ENCODE data around the gene ANTKMT.
A peak's percentile ranks its signal among the peaks of the same experiment; 100 is the strongest.
"Not testable (repeated sequence)": the region's sequence is repeated elsewhere in the genome, so short reads cannot be mapped to it uniquely, and the experiment has no call there.

The ANTKMT gene

GRCh38 chr16:735982-736453 lies 15.1 kb downstream of the ANTKMT start:
- H3K4me3 ChIP-seq (ENCODE audit: low read depth, low read length) = no peak overlapping the region
- peak; percentile 87 for DNase-seq (ENCODE audit: low read depth)
- no peak for TF ChIP-seq CTCF (IDR thresholded peaks at IDR 0.05; ENCODE audit: insufficient read depth, low read depth, low read length, missing control alignments)

GRCh38 chr16:736936-737481 lies 16.1 kb downstream of the ANTKMT start:
- no peak for TF ChIP-seq CTCF (IDR thresholded peaks at IDR 0.05; ENCODE audit: insufficient read depth, low read depth, low read length, missing control alignments)
- H3K4me3 ChIP-seq (ENCODE audit: low read depth, low read length) = no peak overlapping the region
- DNase-seq (ENCODE audit: low read depth) = no peak

GRCh38 chr16:739560-740458 lies 18.9 kb downstream of the ANTKMT start:
- TF ChIP-seq CTCF (IDR thresholded peaks at IDR 0.05; ENCODE audit: insufficient read depth, low read depth, low read length, missing control alignments) = no peak
- no peak for DNase-seq (ENCODE audit: low read depth)
- H3K4me3 ChIP-seq (ENCODE audit: low read depth, low read length) = peak overlapping the region; percentile 89

DNA sequence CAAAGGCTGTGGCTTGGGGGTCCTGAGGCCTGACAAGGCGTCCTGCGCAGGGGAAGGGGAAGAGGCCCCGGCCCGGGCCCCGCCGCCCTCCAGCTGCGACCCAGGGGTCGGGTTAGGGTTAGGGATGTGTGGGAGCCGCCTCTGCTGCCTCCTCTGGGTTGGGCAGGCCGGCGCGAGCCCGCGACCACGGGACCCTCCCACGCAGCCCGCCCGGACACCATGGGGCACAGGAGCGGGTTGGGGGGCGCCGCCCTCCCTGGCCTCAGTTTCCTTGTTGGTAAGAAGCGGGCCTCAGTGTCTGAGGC lies 19.5 kb downstream of the ANTKMT start:
- peak overlapping the region; percentile 89 for H3K4me3 ChIP-seq (ENCODE audit: low read depth, low read length)
- TF ChIP-seq CTCF (IDR thresholded peaks at IDR 0.05; ENCODE audit: insufficient read depth, low read depth, low read length, missing control alignments) = no peak
- no peak for DNase-seq (ENCODE audit: low read depth)

DNA sequence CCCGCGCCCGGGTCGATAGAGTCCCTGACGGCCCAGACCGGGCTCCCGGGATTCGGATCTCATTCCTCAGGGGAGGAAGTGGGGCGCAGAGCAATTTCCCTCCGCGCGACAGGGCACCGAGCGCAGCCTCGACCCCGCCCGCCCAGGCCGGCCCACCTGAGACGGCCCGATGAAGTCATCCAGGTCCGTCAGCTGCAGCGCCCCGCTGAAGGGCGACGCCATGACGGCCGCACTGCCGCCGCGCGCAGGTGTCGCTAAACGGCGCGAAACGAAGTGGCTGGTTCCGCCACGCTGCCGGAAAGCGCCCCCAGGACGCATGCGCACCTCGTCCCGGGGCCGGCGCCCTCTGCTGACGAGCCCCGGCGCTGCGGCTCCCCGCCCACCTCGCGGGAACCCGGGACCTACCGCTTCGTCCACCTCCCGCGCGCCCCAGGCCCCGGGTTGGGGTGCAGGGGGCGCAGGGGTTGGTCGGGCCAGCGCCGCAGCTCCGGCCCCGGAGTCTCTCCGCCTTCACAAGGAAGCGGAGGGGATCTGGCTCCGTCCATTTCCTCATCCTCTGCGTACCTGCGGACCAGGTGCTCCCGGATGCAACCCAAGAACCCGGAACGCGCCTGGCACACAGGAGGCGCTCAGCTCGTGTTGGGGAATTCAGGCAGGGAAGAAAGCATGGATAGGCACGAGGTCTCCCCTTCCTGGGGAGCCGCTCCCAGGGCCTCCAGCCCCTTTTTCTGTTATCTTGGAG lies 20.0 kb downstream of the ANTKMT start, which contains the start of gene CIAO3:
TSS of gene CIAO3 (minus strand) at position 234 of the 742 bp plus-strand sequence. CDS start at position 222, 12 bp downstream.
- TF ChIP-seq CTCF (IDR thresholded peaks at IDR 0.05; ENCODE audit: insufficient read depth, low read depth, low read length, missing control alignments) = peak; percentile 93
- H3K4me3 ChIP-seq (ENCODE audit: low read depth, low read length) = peak within 1 kb of the TSS; percentile 89
- peak; percentile 97 for DNase-seq (ENCODE audit: low read depth)

GRCh38 chr16:741986-742629 lies 21.2 kb downstream of the ANTKMT start:
- TF ChIP-seq CTCF (IDR thresholded peaks at IDR 0.05; ENCODE audit: insufficient read depth, low read depth, low read length, missing control alignments) = no peak
- H3K4me3 ChIP-seq (ENCODE audit: low read depth, low read length) = no peak overlapping the region
- DNase-seq (ENCODE audit: low read depth) = no peak

- not testable (repeated sequence) for H3K4me3 ChIP-seq (ENCODE audit: low read depth, low read length); DNase-seq (ENCODE audit: low read depth)
Measured at GRCh38 chr16:742894-743293, 21.9 kb downstream of the ANTKMT start.
